KMS-11 (cell line): ENCODE measurements around the gene PEAK3.

Source experiments
- H2AFZ ChIP-seq: fragments of 200-600 bp; sonication (generic); 2 replicates; pipeline ENCODE4 v1.6.1; 2016; ENCODE audit warnings: antibody characterized with exemption, mixed run types, low read depth
- H3K27ac ChIP-seq: fragments of 200-600 bp; sonication (generic); 2 replicates; pipeline ENCODE4 v1.6.1; 2016; ENCODE audit warnings: mild to moderate bottlenecking, mixed run types
- H3K27me3 ChIP-seq: fragments of 200-600 bp; sonication (generic); 2 replicates; pipeline ENCODE4 v1.6.1; 2017; ENCODE audit warnings: mild to moderate bottlenecking, low read depth, mixed run types, moderate library complexity; ENCODE audit not compliant: insufficient read depth
- H3K36me3 ChIP-seq: fragments of 200-600 bp; sonication (generic); 2 replicates; pipeline ENCODE4 v1.6.1; 2017; ENCODE audit warnings: mild to moderate bottlenecking, mixed run types; ENCODE audit not compliant: insufficient read depth
- H3K4me1 ChIP-seq: fragments of 200-600 bp; sonication (generic); 2 replicates; pipeline ENCODE4 v1.6.1; 2016; ENCODE audit warnings: mild to moderate bottlenecking, low read depth, mixed run types; ENCODE audit not compliant: poor library complexity, severe bottlenecking
- H3K4me2 ChIP-seq: fragments of 200-600 bp; sonication (generic); 2 replicates; pipeline ENCODE4 v1.7.0; 2016; ENCODE audit warnings: mild to moderate bottlenecking, mixed run types
- H3K4me3 ChIP-seq: fragments of 200-600 bp; sonication (generic); IDR thresholded peaks from 2 replicates; pipeline ENCODE4 v1.6.1; 2017; ENCODE audit warnings: low read depth, low read length, mixed read lengths; ENCODE audit not compliant: insufficient read depth
- H3K79me2 ChIP-seq: fragments of 200-600 bp; sonication (generic); 2 replicates; pipeline ENCODE4 v1.6.1; 2016; ENCODE audit warnings: low read depth, mixed run types; ENCODE audit not compliant: insufficient read depth
- H3K9ac ChIP-seq: fragments of 200-600 bp; sonication (generic); 2 replicates; pipeline ENCODE4 v1.6.1; 2016; ENCODE audit warnings: mild to moderate bottlenecking, mixed run types
- H4K20me1 ChIP-seq: fragments of 200-600 bp; sonication (generic); 2 replicates; pipeline ENCODE4 v1.6.1; 2016; ENCODE audit warnings: mild to moderate bottlenecking, mixed run types; ENCODE audit not compliant: insufficient read depth
- CTCF ChIP-seq: fragments of 200-600 bp; sonication (generic); conservative IDR thresholded peaks from 2 replicates; pipeline ENCODE4 v1.6.1; 2017; ENCODE audit warnings: low read depth, mild to moderate bottlenecking, antibody characterized with exemption, low read length, moderate library complexity, mixed read lengths

The PEAK3 gene

GRCh38 chr19:2325281-2326046 lies 43.5 kb upstream of the PEAK3 start:
- Histone ChIP-seq H3K27me3 (no peaks in the 10 kb centered on the region), H3K79me2 (peaks cover 38% of the 10 kb centered on the region), H3K4me1 (peaks cover 24% of the 10 kb centered on the region), H3K4me2 (no peak overlapping the region), H2AFZ (no peak overlapping the region), H3K36me3 (no peaks in the 10 kb centered on the region), H4K20me1 (no peaks in the 10 kb centered on the region), H3K4me3 (no peak overlapping the region), H3K9ac (no peak overlapping the region), H3K27ac (no peak overlapping the region)
- no peak for TF ChIP-seq CTCF

- no peak overlapping the region for H3K4me3 ChIP-seq
- no peak overlapping the region for H3K9ac ChIP-seq
- no peaks in the 10 kb centered on the region for H3K27me3 ChIP-seq
- H2AFZ ChIP-seq, result no peak overlapping the region
- H3K36me3 ChIP-seq, result no peaks in the 10 kb centered on the region
- H3K4me2 ChIP-seq, result no peak overlapping the region
- H4K20me1 ChIP-seq, result no peaks in the 10 kb centered on the region
- peaks cover 16% of the 10 kb centered on the region for H3K4me1 ChIP-seq
- H3K27ac ChIP-seq, result no peak overlapping the region
- no peak for TF ChIP-seq CTCF
- peaks cover 27% of the 10 kb centered on the region for H3K79me2 ChIP-seq
Observed at GRCh38 chr19:2324220-2324948, 42.4 kb upstream of the PEAK3 start.

- H3K27ac ChIP-seq, result no peak overlapping the region
Observed at GRCh38 chr19:2323707-2324106, 41.7 kb upstream of the PEAK3 start.

More at GRCh38 chr19:2323707-2324106, 41.7 kb upstream of the PEAK3 start:
- Histone ChIP-seq H3K27me3 (no peaks in the 10 kb centered on the region), H4K20me1 (no peaks in the 10 kb centered on the region), H3K79me2 (peaks cover 20% of the 10 kb centered on the region), H2AFZ (no peak overlapping the region), H3K4me3 (no peak overlapping the region), H3K9ac (no peak overlapping the region), H3K4me2 (no peak overlapping the region), H3K4me1 (peaks cover 14% of the 10 kb centered on the region), H3K36me3 (no peaks in the 10 kb centered on the region)
- no peak for TF ChIP-seq CTCF
